ENCODE data around the gene IRF5. TPM values are rescaled to one million over a fixed set of nuclear protein-coding genes. Genes with fewer than 3 reads are reported as not detected.

Gene IRF5
- total and polyA plus RNA-seq, 12 donors, result 0.83 to 25.9 (median 10.9) TPM

- no peak for DNase-seq
- no peaks in the 10 kb centered on the region for H3K27me3 ChIP-seq
- no peak overlapping the region for H3K4me3 ChIP-seq
- TF ChIP-seq CTCF (IDR thresholded peaks at IDR 0.05) (no peak), POLR2A (IDR thresholded peaks at IDR 0.05) (no peak)
- no peaks in the 10 kb centered on the region for H3K9me3 ChIP-seq (replicated peaks in 1 of 3)
- no peak overlapping the region for H3K27ac ChIP-seq
- WGBS, 4 donors, result 77 to 91% (median 84%) methylated on average over 7 of the region's 7 CpGs
- H3K36me3 ChIP-seq (replicated peaks in 1 of 2), result peaks cover 0 to 86% of the 10 kb centered on the region in 2 donors
- H3K4me1 ChIP-seq (replicated peaks in 1 of 2), result no peaks in the 10 kb centered on the region
- intact Hi-C loops (cut with DNase I), result no loop called here
Measured at GRCh38 chr7:128974241-128974934, 36.7 kb downstream of the IRF5 start.

- Histone ChIP-seq H3K9me3 (replicated peaks in 1 of 3) (no peaks in the 10 kb centered on the region), H3K27me3 (no peaks in the 10 kb centered on the region), H3K27ac (no peak overlapping the region), H3K36me3 (replicated peaks in 1 of 2) (peaks cover 0 to 76% of the 10 kb centered on the region in 2 donors), H3K4me3 (no peak overlapping the region), H3K4me1 (replicated peaks in 1 of 2) (no peaks in the 10 kb centered on the region)
- TF ChIP-seq POLR2A (IDR thresholded peaks at IDR 0.05), result no peak
- TF ChIP-seq CTCF (IDR thresholded peaks at IDR 0.05), result no peak
- 94 to 98% (median 97%) methylated on average over 2 of the region's 2 CpGs for WGBS, 4 donors
- no peak for DNase-seq
- intact Hi-C loops (cut with DNase I), result no loop called here
Measured at GRCh38 chr7:128982105-128982504, 44.4 kb downstream of the IRF5 start.

- H3K36me3 ChIP-seq (replicated peaks in 1 of 2), result peaks cover 0 to 61% of the 10 kb centered on the region in 2 donors
- TF ChIP-seq CTCF (IDR thresholded peaks at IDR 0.05) (no peak), POLR2A (IDR thresholded peaks at IDR 0.05) (no peak)
Measured at GRCh38 chr7:128985660-128986059, 47.9 kb downstream of the IRF5 start.

GRCh38 chr7:128986609-128987008 is 48.9 kb downstream of the IRF5 start:
- H3K4me1 ChIP-seq (replicated peaks in 1 of 2), result no peaks in the 10 kb centered on the region
- no peaks in the 10 kb centered on the region for H3K9me3 ChIP-seq (replicated peaks in 1 of 3)
- H3K36me3 ChIP-seq (replicated peaks in 1 of 2), result peaks cover 0 to 54% of the 10 kb centered on the region in 2 donors
- DNase-seq, result no peak
- 82 to 94% (median 90%) methylated on average over 3 of the region's 3 CpGs for WGBS, 4 donors
- H3K27ac ChIP-seq, result no peak overlapping the region
- TF ChIP-seq POLR2A (IDR thresholded peaks at IDR 0.05) (no peak), CTCF (IDR thresholded peaks at IDR 0.05) (no peak)
- no peak overlapping the region for H3K4me3 ChIP-seq
- intact Hi-C loops (cut with DNase I), result no loop called here
- no peaks in the 10 kb centered on the region for H3K27me3 ChIP-seq

More at GRCh38 chr7:128985660-128986059, 47.9 kb downstream of the IRF5 start:
- no peaks in the 10 kb centered on the region for H3K4me1 ChIP-seq (replicated peaks in 1 of 2)
- no peaks in the 10 kb centered on the region for H3K27me3 ChIP-seq
- H3K27ac ChIP-seq, result no peak overlapping the region
- no peak for DNase-seq
- intact Hi-C loops (cut with DNase I), result no loop called here
- H3K9me3 ChIP-seq (replicated peaks in 1 of 3), result no peaks in the 10 kb centered on the region
- no peak overlapping the region for H3K4me3 ChIP-seq
